Measurements from ENCODE around the gene RIPK1. TPM values are rescaled to one million over a fixed set of nuclear protein-coding genes. Genes with fewer than 3 reads are reported as not detected.

RIPK1 gene
- total and polyA plus RNA-seq, 9 of the 15 experiments (the other 6 are each of a cell fraction or from before 2014, with no cell fraction given), result 3.8 to 24.9 (median 17.7) TPM

DNA sequence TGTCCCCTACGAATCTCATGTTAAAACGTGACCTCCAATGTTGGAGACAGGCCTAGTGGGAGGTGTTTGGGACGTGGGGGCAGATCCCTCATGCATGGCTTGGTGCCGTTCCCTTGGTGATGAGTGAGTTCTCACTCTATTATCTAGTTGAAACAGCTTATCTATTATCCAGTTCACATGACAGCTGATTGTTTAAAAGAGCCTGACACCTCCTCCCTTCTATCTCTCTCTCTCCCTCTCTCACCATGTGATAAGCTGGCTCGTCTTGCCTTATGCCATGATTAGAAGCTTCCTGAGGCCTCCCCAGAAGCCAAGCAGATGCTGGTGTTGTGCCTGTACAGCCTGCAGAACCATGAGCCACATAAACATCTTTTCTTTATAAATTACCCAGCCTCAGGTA, 32.9 kb upstream of the RIPK1 start (continued):
- TF ChIP-seq ZC3H4 (CRISPR knock-in tag; IDR thresholded peaks at IDR 0.05; ENCODE audit: borderline replicate concordance) (no peak), EWSR1 (IDR thresholded peaks at IDR 0.05; ENCODE audit: borderline replicate concordance, low read depth, partially characterized antibody) (no peak), POLR2AphosphoS5 (IDR thresholded peaks at IDR 0.05; ENCODE audit: control insufficient read depth, insufficient read depth, low read depth, low read length) (no peak), BHLHE40 (IDR thresholded peaks at IDR 0.05; ENCODE audit: low read length) (peak; percentile 46; the same call in 1 of the 2 replicates), SOX6 (IDR thresholded peaks at IDR 0.05) (peak; percentile 83), DDX20 (tag; IDR thresholded peaks at IDR 0.05; ENCODE audit: low read depth) (no peak), KLF6 (CRISPR knock-in tag; IDR thresholded peaks at IDR 0.05; ENCODE audit: borderline replicate concordance) (no peak), CC2D1A (IDR thresholded peaks at IDR 0.05) (no peak), BACH1 (tag; IDR thresholded peaks at IDR 0.05) (no peak), KHSRP (IDR thresholded peaks at IDR 0.05) (no peak), ZNF408 (CRISPR knock-in tag; IDR thresholded peaks at IDR 0.05; ENCODE audit: low read depth) (no peak), LARP7 (IDR thresholded peaks at IDR 0.05) (no peak), ZNF23 (CRISPR knock-in tag; IDR thresholded peaks at IDR 0.05) (no peak), SMAD1 (IDR thresholded peaks at IDR 0.05; ENCODE audit: low read depth, low read length, partially characterized antibody) (peak; percentile 17), MEF2D (tag; conservative IDR thresholded peaks at IDR 0.05; ENCODE audit: low read depth) (no peak)
- TF ChIP-seq, protein P1, sequence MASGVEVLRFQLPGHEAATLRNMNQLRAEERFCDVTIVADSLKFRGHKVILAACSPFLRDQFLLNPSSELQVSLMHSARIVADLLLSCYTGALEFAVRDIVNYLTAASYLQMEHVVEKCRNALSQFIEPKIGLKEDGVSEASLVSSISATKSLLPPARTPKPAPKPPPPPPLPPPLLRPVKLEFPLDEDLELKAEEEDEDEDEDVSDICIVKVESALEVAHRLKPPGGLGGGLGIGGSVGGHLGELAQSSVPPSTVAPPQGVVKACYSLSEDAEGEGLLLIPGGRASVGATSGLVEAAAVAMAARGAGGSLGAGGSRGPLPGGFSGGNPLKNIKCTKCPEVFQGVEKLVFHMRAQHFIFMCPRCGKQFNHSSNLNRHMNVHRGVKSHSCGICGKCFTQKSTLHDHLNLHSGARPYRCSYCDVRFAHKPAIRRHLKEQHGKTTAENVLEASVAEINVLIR (CRISPR knock-in tag; IDR thresholded peaks at IDR 0.05), result no peak
- TF ChIP-seq, protein P2, sequence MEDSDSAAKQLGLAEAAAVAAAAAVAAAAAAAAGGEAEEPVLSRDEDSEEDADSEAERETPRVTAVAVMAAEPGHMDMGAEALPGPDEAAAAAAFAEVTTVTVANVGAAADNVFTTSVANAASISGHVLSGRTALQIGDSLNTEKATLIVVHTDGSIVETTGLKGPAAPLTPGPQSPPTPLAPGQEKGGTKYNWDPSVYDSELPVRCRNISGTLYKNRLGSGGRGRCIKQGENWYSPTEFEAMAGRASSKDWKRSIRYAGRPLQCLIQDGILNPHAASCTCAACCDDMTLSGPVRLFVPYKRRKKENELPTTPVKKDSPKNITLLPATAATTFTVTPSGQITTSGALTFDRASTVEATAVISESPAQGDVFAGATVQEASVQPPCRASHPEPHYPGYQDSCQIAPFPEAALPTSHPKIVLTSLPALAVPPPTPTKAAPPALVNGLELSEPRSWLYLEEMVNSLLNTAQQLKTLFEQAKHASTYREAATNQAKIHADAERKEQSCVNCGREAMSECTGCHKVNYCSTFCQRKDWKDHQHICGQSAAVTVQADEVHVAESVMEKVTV (CRISPR knock-in tag; IDR thresholded peaks at IDR 0.05), result no peak
- TF ChIP-seq, protein P3, sequence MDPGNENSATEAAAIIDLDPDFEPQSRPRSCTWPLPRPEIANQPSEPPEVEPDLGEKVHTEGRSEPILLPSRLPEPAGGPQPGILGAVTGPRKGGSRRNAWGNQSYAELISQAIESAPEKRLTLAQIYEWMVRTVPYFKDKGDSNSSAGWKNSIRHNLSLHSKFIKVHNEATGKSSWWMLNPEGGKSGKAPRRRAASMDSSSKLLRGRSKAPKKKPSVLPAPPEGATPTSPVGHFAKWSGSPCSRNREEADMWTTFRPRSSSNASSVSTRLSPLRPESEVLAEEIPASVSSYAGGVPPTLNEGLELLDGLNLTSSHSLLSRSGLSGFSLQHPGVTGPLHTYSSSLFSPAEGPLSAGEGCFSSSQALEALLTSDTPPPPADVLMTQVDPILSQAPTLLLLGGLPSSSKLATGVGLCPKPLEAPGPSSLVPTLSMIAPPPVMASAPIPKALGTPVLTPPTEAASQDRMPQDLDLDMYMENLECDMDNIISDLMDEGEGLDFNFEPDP (CRISPR knock-in tag; IDR thresholded peaks at IDR 0.05), result no peak
- TF ChIP-seq, protein P4, sequence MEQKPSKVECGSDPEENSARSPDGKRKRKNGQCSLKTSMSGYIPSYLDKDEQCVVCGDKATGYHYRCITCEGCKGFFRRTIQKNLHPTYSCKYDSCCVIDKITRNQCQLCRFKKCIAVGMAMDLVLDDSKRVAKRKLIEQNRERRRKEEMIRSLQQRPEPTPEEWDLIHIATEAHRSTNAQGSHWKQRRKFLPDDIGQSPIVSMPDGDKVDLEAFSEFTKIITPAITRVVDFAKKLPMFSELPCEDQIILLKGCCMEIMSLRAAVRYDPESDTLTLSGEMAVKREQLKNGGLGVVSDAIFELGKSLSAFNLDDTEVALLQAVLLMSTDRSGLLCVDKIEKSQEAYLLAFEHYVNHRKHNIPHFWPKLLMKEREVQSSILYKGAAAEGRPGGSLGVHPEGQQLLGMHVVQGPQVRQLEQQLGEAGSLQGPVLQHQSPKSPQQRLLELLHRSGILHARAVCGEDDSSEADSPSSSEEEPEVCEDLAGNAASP (IDR thresholded peaks at IDR 0.05), result no peak
- TF ChIP-seq, protein P5, sequence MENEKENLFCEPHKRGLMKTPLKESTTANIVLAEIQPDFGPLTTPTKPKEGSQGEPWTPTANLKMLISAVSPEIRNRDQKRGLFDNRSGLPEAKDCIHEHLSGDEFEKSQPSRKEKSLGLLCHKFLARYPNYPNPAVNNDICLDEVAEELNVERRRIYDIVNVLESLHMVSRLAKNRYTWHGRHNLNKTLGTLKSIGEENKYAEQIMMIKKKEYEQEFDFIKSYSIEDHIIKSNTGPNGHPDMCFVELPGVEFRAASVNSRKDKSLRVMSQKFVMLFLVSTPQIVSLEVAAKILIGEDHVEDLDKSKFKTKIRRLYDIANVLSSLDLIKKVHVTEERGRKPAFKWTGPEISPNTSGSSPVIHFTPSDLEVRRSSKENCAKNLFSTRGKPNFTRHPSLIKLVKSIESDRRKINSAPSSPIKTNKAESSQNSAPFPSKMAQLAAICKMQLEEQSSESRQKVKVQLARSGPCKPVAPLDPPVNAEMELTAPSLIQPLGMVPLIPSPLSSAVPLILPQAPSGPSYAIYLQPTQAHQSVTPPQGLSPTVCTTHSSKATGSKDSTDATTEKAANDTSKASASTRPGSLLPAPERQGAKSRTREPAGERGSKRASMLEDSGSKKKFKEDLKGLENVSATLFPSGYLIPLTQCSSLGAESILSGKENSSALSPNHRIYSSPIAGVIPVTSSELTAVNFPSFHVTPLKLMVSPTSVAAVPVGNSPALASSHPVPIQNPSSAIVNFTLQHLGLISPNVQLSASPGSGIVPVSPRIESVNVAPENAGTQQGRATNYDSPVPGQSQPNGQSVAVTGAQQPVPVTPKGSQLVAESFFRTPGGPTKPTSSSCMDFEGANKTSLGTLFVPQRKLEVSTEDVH (IDR thresholded peaks at IDR 0.05; ENCODE audit: low read depth, partially characterized antibody), result no peak
- TF ChIP-seq, protein P6, sequence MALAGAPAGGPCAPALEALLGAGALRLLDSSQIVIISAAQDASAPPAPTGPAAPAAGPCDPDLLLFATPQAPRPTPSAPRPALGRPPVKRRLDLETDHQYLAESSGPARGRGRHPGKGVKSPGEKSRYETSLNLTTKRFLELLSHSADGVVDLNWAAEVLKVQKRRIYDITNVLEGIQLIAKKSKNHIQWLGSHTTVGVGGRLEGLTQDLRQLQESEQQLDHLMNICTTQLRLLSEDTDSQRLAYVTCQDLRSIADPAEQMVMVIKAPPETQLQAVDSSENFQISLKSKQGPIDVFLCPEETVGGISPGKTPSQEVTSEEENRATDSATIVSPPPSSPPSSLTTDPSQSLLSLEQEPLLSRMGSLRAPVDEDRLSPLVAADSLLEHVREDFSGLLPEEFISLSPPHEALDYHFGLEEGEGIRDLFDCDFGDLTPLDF (CRISPR knock-in tag; IDR thresholded peaks at IDR 0.05), result no peak
